ENCODE data around the gene XPR1.

- no peak for TF ChIP-seq POLR2A (IDR thresholded peaks at IDR 0.05; ENCODE audit: low read depth, low read length)
- no peak for TF ChIP-seq TAF1 (IDR thresholded peaks at IDR 0.05; ENCODE audit: low read depth, low read length)
- TF ChIP-seq POU2F2 (IDR thresholded peaks at IDR 0.05; ENCODE audit: low read depth, low read length) = no peak
- no peak for TF ChIP-seq POLR2AphosphoS5 (IDR thresholded peaks at IDR 0.05; ENCODE audit: low read depth, low read length)
- TF ChIP-seq SPI1 (IDR thresholded peaks at IDR 0.05; ENCODE audit: low read depth, low read length) = no peak
Measured at GRCh38 chr1:180912211-180912800, 280.5 kb downstream of the XPR1 start.
